ENCODE measurements around the gene PABPC1L2A.

PABPC1L2A gene

DNA sequence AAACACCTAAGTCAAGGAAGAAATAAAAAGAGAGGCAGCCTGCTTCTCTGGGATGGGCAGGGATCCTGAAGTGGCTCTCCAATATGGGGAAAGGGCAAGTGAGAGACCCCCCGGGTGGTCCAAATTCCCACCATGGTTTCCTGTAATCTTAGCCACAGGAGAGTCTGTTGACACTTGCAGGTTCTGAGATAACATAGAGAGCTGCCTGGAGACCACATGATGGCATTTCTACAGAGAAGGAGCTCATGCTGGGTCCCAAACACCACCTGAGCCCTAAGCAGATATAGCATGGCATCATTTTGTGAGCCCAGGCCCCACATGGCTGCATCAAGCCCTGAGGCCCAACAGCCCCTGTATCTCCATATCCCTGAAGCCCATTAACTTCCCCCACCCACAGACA lies 50.4 kb downstream of the PABPC1L2A start:
- no peak for FAIRE-seq
- TF ChIP-seq SPI1 (IDR thresholded peaks at IDR 0.05; ENCODE audit: low read depth, low read length) (no peak), POU2F2 (IDR thresholded peaks at IDR 0.05; ENCODE audit: low read depth, low read length) (no peak), POLR2A (IDR thresholded peaks at IDR 0.05; ENCODE audit: low read depth, low read length) (no peak), TAF1 (IDR thresholded peaks at IDR 0.05; ENCODE audit: low read depth, low read length) (no peak), PAX5 (IDR thresholded peaks at IDR 0.05; ENCODE audit: insufficient read depth, low read length, severe bottlenecking) (no peak), POLR2AphosphoS5 (IDR thresholded peaks at IDR 0.05; ENCODE audit: low read depth, low read length) (no peak)
- DNase-seq (ENCODE audit: insufficient read length, low spot score): no peak
